ENCODE measurements around the gene ARG1. TPM values are rescaled to one million over a fixed set of nuclear protein-coding genes. Genes with fewer than 3 reads are reported as not detected.
"Not testable (repeated sequence)": the region's sequence is repeated elsewhere in the genome, so short reads cannot be mapped to it uniquely, and the experiment has no call there.

ARG1 gene
- total and polyA plus RNA-seq, 2 of the 8 experiments (the other 6 are each of a cell fraction or from before 2014, with no cell fraction given): not detected

DNA sequence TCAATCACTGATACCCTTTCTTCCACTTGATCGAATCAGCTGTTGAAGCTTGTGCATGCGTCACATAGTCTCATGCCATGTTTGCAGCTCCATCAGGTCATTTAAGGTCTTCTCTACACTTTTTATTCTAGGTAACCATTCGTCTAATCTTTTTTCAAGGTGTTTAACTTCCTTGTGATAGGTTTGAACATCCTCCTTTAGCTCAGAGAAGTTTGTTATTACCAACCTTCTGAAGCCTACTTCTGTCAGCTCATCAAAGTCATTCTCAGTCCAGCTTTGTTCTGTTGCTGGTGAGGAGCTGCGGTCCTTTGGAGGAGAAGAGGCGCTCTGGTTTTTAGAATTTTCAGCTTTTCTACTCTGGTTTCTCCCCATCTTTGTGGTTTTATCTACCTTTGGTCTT lies 42.1 kb upstream of the ARG1 start:
- H3K4ac ChIP-seq (replicated peaks; ENCODE audit: insufficient read length, low read depth, low read length); H3K36me3 ChIP-seq (ENCODE audit: control insufficient read depth in 2 of 4, insufficient read depth in 4 of 4, low read length in 3 of 4); H4K91ac ChIP-seq (replicated peaks; ENCODE audit: insufficient read length, low read length); H4K5ac ChIP-seq (ENCODE audit: insufficient read length, low read depth, low read length); DNase-seq (ENCODE audit: low read depth in 1 of 2, low spot score in 2 of 2); H3K4me1 ChIP-seq (replicated peaks in 1 of 4; ENCODE audit: control insufficient read depth in 3 of 4, insufficient read depth in 4 of 4, low read length in 3 of 4); POLR2A ChIA-PET (ENCODE audit: partially characterized antibody); H3K27ac ChIP-seq (ENCODE audit: low read depth, low read length); H3K56ac ChIP-seq (replicated peaks; ENCODE audit: insufficient read length, low read depth, low read length); H3K4me3 ChIP-seq (ENCODE audit: extremely low read depth in 1 of 4, insufficient read depth in 2 of 4, low read depth in 3 of 4, low read length in 4 of 4); H3K14ac ChIP-seq (ENCODE audit: insufficient read length); H2BK20ac ChIP-seq (ENCODE audit: low read length); H2BK12ac ChIP-seq (ENCODE audit: low read depth, low read length); H3K18ac ChIP-seq (ENCODE audit: extremely low read depth, low read length); H2BK5ac ChIP-seq (ENCODE audit: low read depth, low read length); H2BK120ac ChIP-seq (replicated peaks; ENCODE audit: low read depth, low read length); H4K8ac ChIP-seq (ENCODE audit: extremely low read depth, insufficient read depth, low read length); H3K9me3 ChIP-seq (ENCODE audit: insufficient read depth in 2 of 2, low read depth in 1 of 2, low read length in 1 of 2); H2AK5ac ChIP-seq (ENCODE audit: low read depth, low read length); H3K23ac ChIP-seq (ENCODE audit: insufficient read length); H3K9ac ChIP-seq (replicated peaks in 1 of 4; ENCODE audit: extremely low read depth in 1 of 4, low read depth in 3 of 4, low read length in 3 of 4); H3K79me1 ChIP-seq (ENCODE audit: low read depth, low read length); H3K4me2 ChIP-seq (ENCODE audit: insufficient read depth in 1 of 2, low read depth in 2 of 2, low read length in 2 of 2); H2AFZ ChIP-seq (ENCODE audit: low read length); FAIRE-seq; H3K27me3 ChIP-seq (replicated peaks in 1 of 4; ENCODE audit: control insufficient read depth in 3 of 4, extremely low read depth in 1 of 4, insufficient read depth in 3 of 4, low read length in 3 of 4); H3K79me2 ChIP-seq (ENCODE audit: control insufficient read depth in 1 of 2, insufficient read depth in 2 of 2, low read length in 2 of 2); H3K23me2 ChIP-seq (ENCODE audit: low read depth, low read length); H2BK15ac ChIP-seq (ENCODE audit: low read length); H4K20me1 ChIP-seq (replicated peaks in 1 of 2; ENCODE audit: control insufficient read depth in 1 of 2, insufficient read depth in 2 of 2, low read length in 2 of 2): not testable (repeated sequence)
- CTCF ChIA-PET (ENCODE audit: partially characterized antibody): interaction anchor here (1.2 to 3.6 kb wide), 3 partner anchors 11 to 71 kb away, joined by 3 to 17 read pairs (median 5); no protein-coding TSS in a partner anchor
- WGBS, 2 experiments (ENCODE audit: extremely low coverage in 1 of 2, insufficient coverage in 1 of 2, insufficient read length in 1 of 2, insufficient replicate concordance in 2 of 2, low coverage in 1 of 2, low lambda C conversion rate in 2 of 2, missing lambda C conversion rate in 1 of 2): 94% methylated on average over 5 of the region's 5 CpGs; no CpG with 5 or more reads in 1 of the 2 experiments

DNA sequence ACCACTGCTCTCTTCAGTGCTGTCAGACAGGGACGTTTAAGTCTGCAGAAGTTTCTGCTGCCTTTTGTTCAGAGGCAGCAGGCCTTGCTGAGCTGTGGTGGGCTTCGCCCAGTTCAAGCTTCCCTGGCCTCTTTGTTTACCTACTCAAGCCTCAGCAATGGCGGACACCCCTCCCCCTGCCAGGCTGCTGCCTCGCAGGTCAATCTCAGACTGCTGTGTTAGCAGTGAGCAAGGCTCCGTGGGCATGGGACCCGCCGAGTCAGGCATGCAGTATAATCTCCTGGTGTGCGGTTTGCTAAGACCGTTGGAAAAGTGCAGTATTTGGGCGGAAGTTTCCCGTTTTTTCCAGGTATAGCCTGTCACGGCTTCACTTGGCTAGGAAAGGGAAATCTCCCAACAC lies 41.3 kb upstream of the ARG1 start:
- H3K23me2 ChIP-seq (ENCODE audit: low read depth, low read length); H2BK15ac ChIP-seq (ENCODE audit: low read length); H3K4me1 ChIP-seq (replicated peaks in 1 of 4; ENCODE audit: control insufficient read depth in 3 of 4, insufficient read depth in 4 of 4, low read length in 3 of 4); H3K9me3 ChIP-seq (ENCODE audit: insufficient read depth in 2 of 2, low read depth in 1 of 2, low read length in 1 of 2); H3K56ac ChIP-seq (replicated peaks; ENCODE audit: insufficient read length, low read depth, low read length); FAIRE-seq; H4K8ac ChIP-seq (ENCODE audit: extremely low read depth, insufficient read depth, low read length); H3K4ac ChIP-seq (replicated peaks; ENCODE audit: insufficient read length, low read depth, low read length); H3K79me2 ChIP-seq (ENCODE audit: control insufficient read depth in 1 of 2, insufficient read depth in 2 of 2, low read length in 2 of 2); H3K36me3 ChIP-seq (ENCODE audit: control insufficient read depth in 2 of 4, insufficient read depth in 4 of 4, low read length in 3 of 4); H3K4me2 ChIP-seq (ENCODE audit: insufficient read depth in 1 of 2, low read depth in 2 of 2, low read length in 2 of 2); H3K27me3 ChIP-seq (replicated peaks in 1 of 4; ENCODE audit: control insufficient read depth in 3 of 4, extremely low read depth in 1 of 4, insufficient read depth in 3 of 4, low read length in 3 of 4); DNase-seq (ENCODE audit: low read depth in 1 of 2, low spot score in 2 of 2); POLR2A ChIA-PET (ENCODE audit: partially characterized antibody); H3K9ac ChIP-seq (replicated peaks in 1 of 4; ENCODE audit: extremely low read depth in 1 of 4, low read depth in 3 of 4, low read length in 3 of 4); H3K4me3 ChIP-seq (ENCODE audit: extremely low read depth in 1 of 4, insufficient read depth in 2 of 4, low read depth in 3 of 4, low read length in 4 of 4); H4K91ac ChIP-seq (replicated peaks; ENCODE audit: insufficient read length, low read length); H3K27ac ChIP-seq (ENCODE audit: low read depth, low read length); H4K20me1 ChIP-seq (replicated peaks in 1 of 2; ENCODE audit: control insufficient read depth in 1 of 2, insufficient read depth in 2 of 2, low read length in 2 of 2); H2AFZ ChIP-seq (ENCODE audit: low read length); H3K23ac ChIP-seq (ENCODE audit: insufficient read length); H3K14ac ChIP-seq (ENCODE audit: insufficient read length); H4K5ac ChIP-seq (ENCODE audit: insufficient read length, low read depth, low read length); H2AK5ac ChIP-seq (ENCODE audit: low read depth, low read length); H3K79me1 ChIP-seq (ENCODE audit: low read depth, low read length): not testable (repeated sequence)
- H3K18ac ChIP-seq (ENCODE audit: extremely low read depth, low read length): peak overlapping the region; percentile 7; the same call in 1 of the 2 replicates
- 0 out of 2 replicates have a peak overlapping the region, but pooled peaks have one; percentile 44 for H2BK5ac ChIP-seq (ENCODE audit: low read depth, low read length)
- H2BK120ac ChIP-seq (replicated peaks; ENCODE audit: low read depth, low read length): peak overlapping the region; percentile 43
- CTCF ChIA-PET (ENCODE audit: partially characterized antibody): interaction anchor here (1.2 to 7.8 kb wide), 6 partner anchors 11 to 646 kb away, joined by 3 to 73 read pairs (median 20); no protein-coding TSS in a partner anchor
- peak overlapping the region; percentile 5; the same call in 1 of the 2 replicates for H2BK20ac ChIP-seq (ENCODE audit: low read length)
- 90% methylated on average over 12 of the region's 12 CpGs; no CpG with 5 or more reads in 1 of the 2 experiments for WGBS, 2 experiments (ENCODE audit: extremely low coverage in 1 of 2, insufficient coverage in 1 of 2, insufficient read length in 1 of 2, insufficient replicate concordance in 2 of 2, low coverage in 1 of 2, low lambda C conversion rate in 2 of 2, missing lambda C conversion rate in 1 of 2)
- H2BK12ac ChIP-seq (ENCODE audit: low read depth, low read length): 0 out of 2 replicates have a peak overlapping the region, but pooled peaks have one; percentile 11

Data from H1 (cell line).